MV-4-11 (cell line): Measurements from ENCODE around the gene SYCP2.

Source experiments
- DNase-seq: peaks from one replicate; lab custom pipeline; 2025; lab: John Stamatoyannopoulos, UW

The SYCP2 gene

DNA sequence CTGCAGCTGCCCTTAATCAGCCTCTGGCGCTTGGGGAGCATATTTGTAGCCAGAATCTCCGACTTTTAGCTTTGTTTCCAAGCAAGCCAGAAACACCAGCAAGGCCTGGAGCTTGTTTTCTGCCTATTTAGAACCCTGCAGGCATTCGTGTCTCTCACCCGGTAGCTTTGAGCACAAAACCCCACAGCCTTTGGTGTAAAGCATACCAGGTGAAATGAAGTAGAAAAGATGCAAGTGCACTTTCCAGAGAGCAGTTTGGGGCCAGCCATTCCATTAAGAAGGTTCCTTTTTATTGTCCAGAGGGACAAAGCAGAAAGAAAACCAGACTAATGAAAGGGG is 7.5 kb upstream of the SYCP2 start:
- no peak for DNase-seq

- DNase-seq, result peak; percentile 94
Observed at GRCh38 chr20:59940129-59940955, 6.9 kb upstream of the SYCP2 start, which contains the start of the genes FAM217B and PPP1R3D. FAM217B (plus strand) TSS chr20:59940389; CDS start chr20:59943944, 3,555 bp downstream. PPP1R3D (minus strand) TSS chr20:59940305; CDS start chr20:59939931, 374 bp downstream.

- DNase-seq, result no peak
Observed at GRCh38 chr20:59939879-59940128, 6.4 kb upstream of the SYCP2 start.

- DNase-seq, result no peak
Observed at GRCh38 chr20:59939052-59939878, 5.8 kb upstream of the SYCP2 start.

DNA sequence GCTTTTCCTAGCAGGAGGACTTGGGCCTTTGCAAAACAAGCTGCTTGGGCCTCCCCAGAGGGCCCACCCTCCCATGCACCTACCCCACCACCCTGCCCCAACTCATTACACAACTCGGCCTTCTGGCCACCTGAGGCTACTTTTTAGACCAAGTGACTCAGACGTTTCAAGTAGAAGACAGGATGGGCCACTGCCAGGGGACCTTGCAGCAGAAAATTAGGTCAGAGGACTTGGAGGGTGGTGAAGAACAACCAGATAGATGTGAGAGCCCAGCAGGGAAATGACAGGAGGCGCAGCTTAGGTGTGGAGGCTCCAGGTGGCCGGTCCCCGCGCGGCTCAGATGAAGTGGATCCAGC is 5.2 kb upstream of the SYCP2 start:
- no peak for DNase-seq

DNA sequence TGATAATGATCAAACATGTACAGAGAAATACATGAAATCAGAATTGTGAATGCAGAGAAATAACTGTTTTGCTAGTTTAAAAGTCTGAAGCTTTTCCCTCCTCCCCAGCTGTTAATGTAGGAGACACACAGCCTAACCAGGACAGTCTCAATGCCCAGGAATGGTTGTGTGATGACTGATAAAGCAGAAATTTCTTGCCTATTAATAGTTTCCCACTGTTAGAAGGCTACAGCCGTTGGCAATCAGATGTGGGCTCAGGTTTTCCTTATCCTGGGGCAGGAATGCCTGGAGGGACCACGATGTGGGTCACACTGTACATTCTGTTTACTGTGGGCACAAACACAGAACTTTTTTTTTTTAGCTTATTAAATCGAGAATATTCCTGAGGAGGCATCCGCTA is 4.8 kb upstream of the SYCP2 start:
- DNase-seq, result no peak

DNA sequence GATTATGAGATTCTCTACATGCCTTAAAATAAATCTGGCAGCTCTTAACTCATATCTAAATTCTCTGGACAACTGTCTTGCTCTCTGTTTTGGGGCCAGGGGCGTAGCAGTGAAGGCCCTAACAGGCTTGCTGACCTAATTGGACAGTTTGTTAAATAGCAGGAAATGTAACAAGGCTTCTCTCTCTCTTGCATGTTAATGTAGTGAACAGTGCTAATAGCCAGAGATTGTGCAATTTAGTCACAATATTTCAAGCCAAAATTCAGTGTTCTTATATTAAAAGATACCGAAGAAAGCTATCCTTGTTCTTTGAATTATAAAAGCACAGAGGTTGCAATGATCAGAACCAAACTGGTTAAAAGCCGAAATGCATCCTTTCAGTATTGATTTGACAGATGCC is 3.7 kb upstream of the SYCP2 start:
- DNase-seq, result peak; percentile 7

- DNase-seq, result no peak
Observed at GRCh38 chr20:59936409-59936808, 3.0 kb upstream of the SYCP2 start.

- no peak for DNase-seq
Observed at GRCh38 chr20:59935457-59936185, 2.2 kb upstream of the SYCP2 start.

DNA sequence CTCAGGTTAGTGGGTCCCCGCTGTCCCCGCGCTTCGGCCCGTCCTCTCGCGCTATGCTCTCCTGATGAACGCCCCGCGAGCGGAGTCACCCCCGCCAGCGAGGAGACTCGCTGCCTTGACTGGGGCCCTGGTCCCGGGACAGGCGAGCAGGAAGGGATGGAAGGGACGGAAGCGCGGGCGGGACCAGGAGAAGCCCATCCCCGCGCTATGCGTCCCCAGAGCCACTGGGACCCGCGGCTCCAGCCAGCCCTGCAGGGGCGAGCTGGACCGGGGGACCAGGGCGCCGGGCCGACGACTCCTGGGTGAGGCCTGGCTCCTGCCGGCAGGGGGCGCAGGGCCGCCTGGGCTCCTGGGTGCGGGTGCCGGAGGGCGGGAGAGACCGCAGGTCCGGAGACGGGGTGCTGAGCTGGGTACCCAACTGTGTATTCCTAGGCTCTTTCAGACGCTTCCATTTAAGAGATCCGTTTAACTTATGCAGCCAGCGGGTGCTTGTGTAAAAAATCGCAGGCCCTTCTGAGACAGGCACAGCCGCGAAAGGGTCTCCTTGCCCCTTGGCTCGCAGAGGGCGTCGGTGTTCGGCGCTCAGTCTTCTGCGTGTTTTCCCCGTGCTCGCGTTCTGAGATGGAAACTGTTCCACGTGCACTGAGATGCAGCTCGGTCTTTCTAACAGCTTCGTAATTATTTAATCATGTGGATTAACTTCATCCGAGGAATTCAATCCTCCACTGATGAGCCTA is 580 bp upstream of the SYCP2 start:
- DNase-seq, result no peak

- no peak for DNase-seq
Observed at GRCh38 chr20:59932616-59933295, 681 bp downstream of the SYCP2 start.

GRCh38 chr20:59931511-59932312 is 1.7 kb downstream of the SYCP2 start:
- DNase-seq, result no peak

DNA sequence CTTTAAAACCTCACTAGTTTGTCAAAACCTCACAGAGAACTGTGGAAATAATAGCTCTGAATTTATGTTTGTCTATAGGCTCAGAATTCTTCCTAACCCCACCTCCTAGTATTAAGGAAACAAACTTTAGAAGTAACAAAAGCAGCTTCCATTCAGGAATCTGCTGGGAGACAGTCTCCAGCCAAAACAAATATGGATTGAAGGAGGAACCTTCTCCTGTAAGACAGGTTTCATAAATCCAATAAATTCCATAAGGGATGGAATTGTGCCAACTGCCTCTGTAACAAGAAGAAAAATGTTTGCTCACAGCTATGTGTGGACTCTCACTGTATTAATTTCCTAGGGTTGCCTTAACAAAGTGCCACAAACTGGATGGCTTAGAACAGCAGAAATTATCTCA is 7.5 kb downstream of the SYCP2 start:
- no peak for DNase-seq

- DNase-seq, result no peak
Observed at GRCh38 chr20:59925359-59925758, 8.1 kb downstream of the SYCP2 start.

GRCh38 chr20:59923514-59923913 is 9.9 kb downstream of the SYCP2 start:
- no peak for DNase-seq

- no peak for DNase-seq
Observed at GRCh38 chr20:59920944-59921343, 12.5 kb downstream of the SYCP2 start.

DNA sequence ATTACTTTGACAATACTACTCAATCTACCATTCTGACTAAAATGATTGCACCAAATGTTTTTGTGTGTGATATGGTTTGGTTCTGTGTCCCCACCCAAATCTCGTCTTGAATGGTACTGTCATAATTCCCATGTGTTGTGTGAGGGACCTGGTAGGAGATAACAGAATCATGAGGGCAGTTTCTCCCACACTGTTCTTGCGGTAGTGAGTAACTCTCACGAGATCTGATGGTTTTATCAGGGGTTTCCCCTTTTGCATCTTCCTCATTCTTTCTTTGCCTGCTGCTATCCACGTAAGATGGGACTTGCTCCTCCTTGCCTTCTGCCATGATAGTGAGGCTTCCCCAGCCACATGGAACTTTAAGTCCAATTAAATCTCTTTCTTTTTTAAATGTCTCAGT is 20.8 kb downstream of the SYCP2 start:
- peak; percentile 34 for DNase-seq

GRCh38 chr20:59911041-59911440 is 22.4 kb downstream of the SYCP2 start:
- DNase-seq, result no peak

DNA sequence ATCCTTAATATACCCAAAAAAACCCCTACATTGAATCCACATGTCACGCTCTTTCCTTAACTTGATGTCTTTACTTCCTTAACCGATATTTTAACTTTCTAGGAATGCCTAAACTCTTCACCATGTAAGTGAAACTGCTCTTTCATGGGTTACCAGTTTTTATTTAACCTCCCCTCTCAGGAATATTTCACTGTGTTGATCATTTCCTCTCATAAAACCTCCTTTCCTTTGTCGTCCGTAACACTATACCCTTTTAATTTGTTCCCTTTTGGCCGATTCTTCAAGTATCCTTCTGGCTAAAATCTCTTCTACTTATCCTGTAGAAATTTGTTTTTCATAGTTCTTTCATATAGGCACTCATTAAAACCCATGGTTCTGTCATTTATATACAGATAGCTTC is 24.6 kb downstream of the SYCP2 start:
- no peak for DNase-seq

GRCh38 chr20:59903621-59904020 is 29.8 kb downstream of the SYCP2 start:
- DNase-seq, result no peak

DNA sequence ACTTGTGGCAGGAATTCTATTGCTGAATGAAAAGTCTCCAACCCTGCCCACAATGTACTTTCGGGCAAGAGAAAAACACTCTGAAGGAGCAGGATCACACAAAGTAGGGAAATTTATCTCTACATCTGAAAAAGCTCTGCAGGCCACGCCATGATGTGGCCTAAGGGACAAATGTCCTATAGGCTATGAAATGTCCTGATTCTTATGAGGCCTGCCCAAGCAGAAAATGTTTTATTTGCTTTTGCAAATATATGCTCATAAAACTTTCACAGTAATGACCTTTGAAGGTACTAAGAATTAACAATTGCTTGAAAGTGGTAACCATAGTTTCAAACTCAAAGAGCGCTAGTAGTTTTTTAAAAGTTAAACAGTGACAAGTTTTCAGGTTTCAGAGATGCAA is 31.0 kb downstream of the SYCP2 start:
- no peak for DNase-seq
